ENCODE results near the gene ANXA8L1. TPM values are rescaled to one million over a fixed set of nuclear protein-coding genes. Genes with fewer than 3 reads are reported as not detected.
"Not testable (repeated sequence)": the region's sequence is repeated elsewhere in the genome, so short reads cannot be mapped to it uniquely, and the experiment has no call there.

Gene ANXA8L1, protein sequence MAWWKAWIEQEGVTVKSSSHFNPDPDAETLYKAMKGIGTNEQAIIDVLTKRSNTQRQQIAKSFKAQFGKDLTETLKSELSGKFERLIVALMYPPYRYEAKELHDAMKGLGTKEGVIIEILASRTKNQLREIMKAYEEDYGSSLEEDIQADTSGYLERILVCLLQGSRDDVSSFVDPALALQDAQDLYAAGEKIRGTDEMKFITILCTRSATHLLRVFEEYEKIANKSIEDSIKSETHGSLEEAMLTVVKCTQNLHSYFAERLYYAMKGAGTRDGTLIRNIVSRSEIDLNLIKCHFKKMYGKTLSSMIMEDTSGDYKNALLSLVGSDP
- not detected for total RNA-seq

DNA sequence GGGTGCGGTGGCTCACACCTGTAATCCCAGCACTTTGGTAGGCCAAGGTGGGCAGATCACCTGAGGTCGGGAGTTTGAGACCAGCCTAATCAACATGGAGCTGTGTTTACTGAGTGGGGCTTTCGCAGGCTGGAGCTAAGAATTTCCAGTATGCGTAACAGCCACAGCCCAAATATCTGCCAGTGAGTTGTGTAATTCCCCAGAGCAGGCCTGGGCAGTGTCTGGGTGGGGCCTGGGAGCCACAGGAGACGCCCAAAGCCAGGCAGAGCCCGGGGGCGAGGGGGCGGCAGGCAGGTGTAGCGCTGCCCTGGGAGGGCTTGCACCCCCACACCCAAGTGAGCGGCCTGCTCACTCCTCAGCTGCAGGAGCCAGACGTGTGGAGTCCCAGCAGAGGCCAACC is at the start of gene ANXA8L1:
TSS of gene ANXA8L1 (plus strand) at position 371 of the 400 bp plus-strand sequence. CDS start 76 bp downstream, outside the sequence.
- ATAC-seq; H3K4me1 Mint-ChIP-seq (ENCODE audit: low read depth in 2 of 2); H3K36me3 Mint-ChIP-seq; H3K27ac Mint-ChIP-seq; DNase-seq (ENCODE audit: low spot score); H3K4me3 Mint-ChIP-seq; H3K9me3 Mint-ChIP-seq; H3K27me3 Mint-ChIP-seq: not testable (repeated sequence)

DNA sequence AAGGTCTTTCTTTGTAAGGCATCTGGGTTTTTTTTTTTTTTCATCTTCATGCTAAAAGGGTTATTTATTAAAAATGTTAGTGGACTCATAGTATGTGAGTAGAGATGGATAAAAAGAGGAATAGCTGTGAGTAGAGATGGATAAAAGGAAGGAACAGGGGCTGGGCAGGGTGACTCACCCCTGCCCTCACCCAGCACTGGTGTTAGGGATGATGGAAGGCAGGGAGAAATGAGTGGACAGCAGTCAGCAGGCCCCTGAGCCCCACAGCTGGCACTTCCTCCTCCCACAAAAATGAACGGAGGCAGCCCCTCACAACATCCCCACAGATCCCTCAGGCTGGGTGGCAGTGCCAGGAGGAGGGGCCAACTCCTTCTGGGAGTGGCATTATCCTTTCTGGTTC is 49.5 kb upstream of the ANXA8L1 start:
- no peak overlapping the region for H3K4me3 Mint-ChIP-seq
- no peak overlapping the region for H3K27ac Mint-ChIP-seq
- DNase-seq (ENCODE audit: low spot score) = no peak
- no peaks in the 10 kb centered on the region for H3K9me3 Mint-ChIP-seq
- no peaks in the 10 kb centered on the region for H3K4me1 Mint-ChIP-seq (ENCODE audit: low read depth in 2 of 2)
- no peak for ATAC-seq
- peaks cover 5 to 11% of the 10 kb centered on the region in 2 donors for H3K27me3 Mint-ChIP-seq
- H3K36me3 Mint-ChIP-seq = no peaks in the 10 kb centered on the region

DNA sequence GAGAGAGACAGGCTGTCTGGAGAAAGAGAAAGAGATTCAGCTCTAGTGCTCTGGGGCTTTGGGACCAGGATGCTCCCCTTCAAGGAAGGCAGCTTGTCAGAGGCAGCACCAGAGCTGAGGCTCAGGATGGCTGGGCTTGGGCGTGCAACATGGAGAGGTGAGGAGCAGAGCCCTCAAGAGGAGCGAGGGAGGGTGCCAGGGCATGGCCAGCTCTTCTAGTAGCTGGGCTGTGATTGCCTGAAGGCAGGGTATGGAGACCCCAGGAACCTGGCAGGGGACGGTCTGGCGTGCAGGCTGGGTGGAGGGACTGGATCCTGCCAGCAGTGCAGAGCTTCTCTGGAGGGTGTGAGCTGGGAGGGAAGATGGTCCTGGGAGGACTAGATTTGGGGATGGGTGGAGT is 48.6 kb upstream of the ANXA8L1 start:
- DNase-seq (ENCODE audit: low spot score) (no peak), ATAC-seq (peak in 1 of 2 donors; percentile 30)
- Mint-ChIP-seq H3K9me3 (no peaks in the 10 kb centered on the region), H3K36me3 (no peaks in the 10 kb centered on the region), H3K4me1 (ENCODE audit: low read depth in 2 of 2) (no peaks in the 10 kb centered on the region), H3K4me3 (no peak overlapping the region), H3K27ac (no peak overlapping the region), H3K27me3 (peaks cover 5 to 16% of the 10 kb centered on the region in 2 donors)

DNA sequence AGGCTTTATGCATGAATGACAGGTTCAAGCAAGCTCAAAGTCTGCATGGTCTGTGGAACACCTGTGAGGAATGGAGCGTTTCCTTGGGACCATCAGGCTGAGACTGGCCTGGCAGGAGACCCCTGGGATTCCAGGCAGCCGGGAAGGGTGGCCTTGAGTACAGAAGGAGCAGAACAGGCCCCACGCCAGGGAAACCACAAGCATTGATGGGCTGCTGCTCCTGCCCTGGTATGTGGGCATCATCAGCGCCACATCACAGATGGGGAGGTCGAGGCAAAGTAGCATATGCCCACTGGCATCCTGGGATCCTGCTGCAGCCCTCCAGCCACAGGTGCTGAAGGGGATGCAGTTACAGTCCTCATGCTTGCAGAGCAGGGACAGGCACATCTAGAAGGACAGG is 47.9 kb upstream of the ANXA8L1 start:
- H3K27ac Mint-ChIP-seq = no peak overlapping the region
- DNase-seq (ENCODE audit: low spot score) = no peak
- no peak overlapping the region for H3K4me3 Mint-ChIP-seq
- H3K27me3 Mint-ChIP-seq = peaks cover 5 to 18% of the 10 kb centered on the region in 2 donors
- no peak for ATAC-seq
- H3K4me1 Mint-ChIP-seq (ENCODE audit: low read depth in 2 of 2) = no peaks in the 10 kb centered on the region
- H3K36me3 Mint-ChIP-seq = no peaks in the 10 kb centered on the region
- H3K9me3 Mint-ChIP-seq = no peaks in the 10 kb centered on the region

DNA sequence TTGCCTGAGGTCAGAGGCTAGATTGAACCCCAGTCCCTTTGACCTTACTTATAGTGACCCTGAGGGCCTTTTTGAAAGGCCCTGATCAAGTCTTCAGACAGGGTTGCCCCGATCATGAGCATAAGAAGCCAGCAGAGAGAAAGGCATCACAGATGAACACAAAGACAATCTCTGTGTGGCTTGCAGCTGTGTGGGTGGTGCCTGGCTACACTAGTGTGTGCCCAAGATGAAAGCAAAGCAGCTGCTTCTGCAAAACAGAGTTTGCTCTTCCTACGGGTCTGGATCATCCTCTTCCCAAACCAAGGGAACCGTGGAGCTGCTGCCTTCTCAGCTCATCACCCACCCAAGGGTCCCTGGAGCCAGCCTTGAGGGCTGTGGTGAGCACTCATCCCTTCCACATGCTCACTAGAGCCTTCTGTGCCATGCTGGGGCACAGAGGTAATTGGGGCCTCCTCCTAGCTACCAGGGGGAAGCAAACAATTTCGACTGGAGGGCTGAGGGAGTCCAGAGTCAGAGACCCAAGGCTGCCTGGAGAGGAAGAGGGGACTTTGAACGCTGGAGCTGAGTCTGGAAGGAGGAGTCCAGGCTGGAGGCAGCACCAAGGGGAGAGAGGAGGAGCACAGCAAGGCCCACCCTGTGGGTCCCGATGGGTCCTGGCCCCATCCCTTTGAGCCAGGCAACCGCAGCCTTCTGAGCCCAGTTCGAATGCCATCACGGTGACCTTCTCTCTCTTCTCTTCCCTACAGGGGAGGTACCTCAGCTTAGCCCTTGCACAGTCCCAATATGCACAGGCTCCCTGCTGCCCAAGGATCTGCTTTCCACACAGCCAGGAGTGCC is 46.5 kb upstream of the ANXA8L1 start:
- DNase-seq (ENCODE audit: low spot score) (no peak), ATAC-seq (peak; percentile 21 to 44)
- Mint-ChIP-seq H3K27ac (no peak overlapping the region), H3K27me3 (peaks cover 0 to 18% of the 10 kb centered on the region in 2 donors), H3K36me3 (no peaks in the 10 kb centered on the region), H3K9me3 (no peaks in the 10 kb centered on the region), H3K4me3 (no peak overlapping the region), H3K4me1 (ENCODE audit: low read depth in 2 of 2) (no peaks in the 10 kb centered on the region)

DNA sequence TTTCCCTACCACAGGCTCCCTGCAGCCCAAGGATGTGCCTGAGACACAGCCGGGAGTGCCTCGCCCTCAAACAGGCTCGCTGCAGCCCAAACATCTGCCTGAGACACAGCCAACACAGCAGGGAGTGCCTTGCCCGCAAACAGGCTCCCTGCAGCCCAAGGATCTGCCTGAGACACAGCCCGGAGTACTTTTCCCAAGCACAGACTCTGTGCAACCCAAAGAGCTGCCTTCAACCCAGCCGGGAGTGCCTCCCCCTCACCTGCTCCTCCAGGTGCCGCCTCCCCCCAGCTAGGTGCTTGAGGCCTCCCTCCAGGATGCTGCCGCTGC is 45.9 kb upstream of the ANXA8L1 start:
- Mint-ChIP-seq H3K27ac (no peak overlapping the region), H3K4me3 (no peak overlapping the region), H3K36me3 (no peaks in the 10 kb centered on the region), H3K9me3 (no peaks in the 10 kb centered on the region), H3K27me3 (peaks cover 0 to 18% of the 10 kb centered on the region in 2 donors), H3K4me1 (ENCODE audit: low read depth in 2 of 2) (no peaks in the 10 kb centered on the region)
- DNase-seq (ENCODE audit: low spot score) = no peak
- peak in 1 of 2 donors; percentile 46 for ATAC-seq

DNA sequence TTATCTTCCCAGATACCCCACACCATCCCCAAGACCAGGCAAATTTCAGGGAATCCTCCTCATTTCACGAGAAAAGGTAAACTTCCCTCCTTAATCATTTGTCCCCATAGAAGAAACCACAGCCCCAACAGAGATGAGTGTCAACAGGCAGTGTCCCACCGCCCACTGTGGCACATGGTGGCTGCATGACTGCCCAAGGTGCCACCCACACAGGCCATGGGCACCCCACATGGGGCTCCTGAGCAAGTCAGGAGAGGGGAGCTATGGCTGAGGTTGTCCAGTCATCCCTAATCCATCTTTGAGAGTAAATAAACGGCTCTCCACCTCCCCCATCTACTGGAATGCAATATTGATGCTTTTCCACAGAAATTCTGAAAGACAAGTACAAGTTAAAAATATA is 44.7 kb upstream of the ANXA8L1 start:
- no peak for DNase-seq (ENCODE audit: low spot score)
- H3K27ac Mint-ChIP-seq = no peak overlapping the region
- no peak for ATAC-seq
- H3K36me3 Mint-ChIP-seq = no peaks in the 10 kb centered on the region
- H3K4me1 Mint-ChIP-seq (ENCODE audit: low read depth in 2 of 2) = no peaks in the 10 kb centered on the region
- H3K9me3 Mint-ChIP-seq = no peaks in the 10 kb centered on the region
- no peak overlapping the region for H3K4me3 Mint-ChIP-seq
- H3K27me3 Mint-ChIP-seq = peaks cover 0 to 15% of the 10 kb centered on the region in 2 donors

DNA sequence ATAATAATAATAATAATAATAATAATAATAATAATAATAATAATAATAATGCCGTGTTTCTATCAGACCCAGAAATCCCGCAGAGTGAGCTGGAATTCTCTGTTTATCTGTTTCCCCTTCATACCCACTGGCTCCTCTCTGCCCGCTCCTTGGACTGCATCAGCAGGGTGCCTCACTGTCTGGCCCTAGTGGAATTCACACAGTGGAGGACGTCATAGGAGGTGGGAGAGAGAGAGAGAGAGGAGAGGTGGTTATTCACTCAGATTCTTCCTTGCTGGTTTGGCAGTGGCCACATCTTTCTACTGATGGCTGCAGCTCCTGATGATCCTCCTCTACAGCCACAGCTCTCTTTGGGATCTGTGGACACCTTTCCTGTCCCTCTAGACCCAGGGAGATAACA is 10.1 kb upstream of the ANXA8L1 start:
- H3K9me3 Mint-ChIP-seq; H3K36me3 Mint-ChIP-seq; H3K27me3 Mint-ChIP-seq; H3K4me1 Mint-ChIP-seq (ENCODE audit: low read depth in 2 of 2); ATAC-seq; DNase-seq (ENCODE audit: low spot score); H3K27ac Mint-ChIP-seq; H3K4me3 Mint-ChIP-seq: not testable (repeated sequence)

DNA sequence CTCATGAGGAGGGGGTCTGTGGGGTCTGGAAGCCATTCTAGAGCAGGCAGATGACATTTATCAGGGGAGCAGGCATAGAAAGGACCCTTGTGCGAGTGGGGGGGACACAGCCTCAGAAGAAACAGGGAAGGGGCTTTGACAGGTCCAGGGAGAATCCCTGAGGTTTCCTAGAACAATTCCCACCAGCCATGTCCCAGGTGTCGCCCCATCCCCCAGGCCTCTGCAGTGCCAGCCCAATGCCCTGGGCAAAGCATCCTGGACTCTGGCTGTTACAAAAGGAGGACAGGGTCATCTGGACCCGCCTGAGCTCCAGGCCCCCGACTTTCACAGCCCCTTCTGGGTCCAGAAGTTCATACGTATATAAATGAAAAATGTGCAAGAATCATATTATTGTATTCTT is 8.4 kb upstream of the ANXA8L1 start:
- H3K36me3 Mint-ChIP-seq = not testable (repeated sequence)

DNA sequence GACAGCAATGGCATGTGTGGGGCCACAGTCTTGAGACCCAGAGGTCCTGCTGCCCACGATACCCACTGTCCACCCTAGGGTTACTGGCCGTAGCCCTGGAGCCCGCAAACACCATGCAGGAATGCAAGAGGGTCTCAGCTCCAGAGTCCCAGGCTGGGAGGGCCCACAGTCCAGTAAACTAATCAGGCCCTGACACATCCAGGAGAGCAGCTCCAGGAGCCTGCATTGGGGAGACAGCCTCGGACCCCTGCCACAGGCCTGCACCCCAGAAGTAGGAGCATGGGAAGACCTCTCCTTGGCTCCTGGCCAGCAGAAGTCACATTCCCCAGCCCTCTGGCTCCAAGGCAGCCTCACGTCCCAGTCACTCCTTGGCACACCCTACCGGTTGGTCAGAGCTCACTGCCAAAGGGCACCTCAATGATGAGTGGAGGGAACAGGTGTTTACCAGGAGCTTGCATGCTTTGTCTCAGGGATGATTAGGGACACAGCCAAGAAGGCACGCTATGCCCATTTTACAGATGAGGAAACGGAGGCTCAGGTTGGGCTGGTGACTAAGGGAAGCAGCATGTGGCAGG is 7.8 kb upstream of the ANXA8L1 start:
- not testable (repeated sequence) for H3K4me3 Mint-ChIP-seq

More for the DNA sequence above, 8.4 kb upstream of the ANXA8L1 start:
- H3K4me1 Mint-ChIP-seq (ENCODE audit: low read depth in 2 of 2); H3K9me3 Mint-ChIP-seq; H3K27me3 Mint-ChIP-seq; ATAC-seq; H3K4me3 Mint-ChIP-seq; H3K27ac Mint-ChIP-seq; DNase-seq (ENCODE audit: low spot score): not testable (repeated sequence)

DNA sequence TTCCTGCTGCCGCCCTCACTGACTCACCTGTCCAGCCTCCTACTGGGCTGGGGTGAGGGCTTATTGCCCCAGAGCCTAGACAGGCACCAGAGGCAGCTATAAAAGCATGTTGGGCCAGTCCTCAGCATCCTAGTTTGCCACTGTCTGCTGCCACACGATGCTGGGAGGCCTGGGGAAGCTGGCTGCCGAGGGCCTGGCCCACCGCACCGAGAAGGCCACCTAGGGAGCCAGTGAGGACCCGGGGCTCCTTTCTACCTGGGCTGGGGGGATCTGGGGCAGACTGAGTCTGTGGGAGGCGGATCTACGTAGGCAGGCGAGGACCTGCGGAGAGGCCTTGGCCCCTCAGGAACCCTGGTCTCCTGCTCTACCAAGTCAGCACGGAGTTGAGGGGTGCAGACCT is 6.6 kb upstream of the ANXA8L1 start:
- not testable (repeated sequence) for H3K27me3 Mint-ChIP-seq; H3K4me3 Mint-ChIP-seq; H3K36me3 Mint-ChIP-seq; H3K4me1 Mint-ChIP-seq (ENCODE audit: low read depth in 2 of 2); H3K9me3 Mint-ChIP-seq; DNase-seq (ENCODE audit: low spot score); H3K27ac Mint-ChIP-seq; ATAC-seq

More for the DNA sequence above, 7.8 kb upstream of the ANXA8L1 start:
- not testable (repeated sequence) for ATAC-seq; H3K36me3 Mint-ChIP-seq; H3K9me3 Mint-ChIP-seq; DNase-seq (ENCODE audit: low spot score); H3K27me3 Mint-ChIP-seq; H3K27ac Mint-ChIP-seq; H3K4me1 Mint-ChIP-seq (ENCODE audit: low read depth in 2 of 2)

DNA sequence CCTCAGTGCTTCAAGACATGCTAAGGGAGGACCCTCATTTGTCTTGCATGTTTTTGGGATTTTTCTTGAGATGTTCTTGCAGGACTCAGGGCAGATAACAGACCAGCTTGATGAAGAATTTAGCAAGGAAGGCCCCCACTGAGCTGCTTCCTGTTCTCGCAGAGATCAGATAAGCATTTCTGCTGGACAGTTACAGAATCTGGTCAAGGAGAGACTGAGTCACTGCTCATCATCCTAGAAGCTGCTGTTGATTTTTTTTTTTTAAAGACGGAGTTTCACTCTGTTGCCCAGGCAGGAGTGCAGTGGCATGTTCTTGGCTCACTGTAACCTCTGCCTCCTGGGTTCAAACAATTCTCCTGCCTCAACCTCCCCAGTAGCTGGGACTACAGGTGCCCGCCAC is 1.2 kb upstream of the ANXA8L1 start:
- not testable (repeated sequence) for H3K27ac Mint-ChIP-seq; H3K9me3 Mint-ChIP-seq; DNase-seq (ENCODE audit: low spot score); H3K36me3 Mint-ChIP-seq; H3K27me3 Mint-ChIP-seq; ATAC-seq; H3K4me1 Mint-ChIP-seq (ENCODE audit: low read depth in 2 of 2); H3K4me3 Mint-ChIP-seq

DNA sequence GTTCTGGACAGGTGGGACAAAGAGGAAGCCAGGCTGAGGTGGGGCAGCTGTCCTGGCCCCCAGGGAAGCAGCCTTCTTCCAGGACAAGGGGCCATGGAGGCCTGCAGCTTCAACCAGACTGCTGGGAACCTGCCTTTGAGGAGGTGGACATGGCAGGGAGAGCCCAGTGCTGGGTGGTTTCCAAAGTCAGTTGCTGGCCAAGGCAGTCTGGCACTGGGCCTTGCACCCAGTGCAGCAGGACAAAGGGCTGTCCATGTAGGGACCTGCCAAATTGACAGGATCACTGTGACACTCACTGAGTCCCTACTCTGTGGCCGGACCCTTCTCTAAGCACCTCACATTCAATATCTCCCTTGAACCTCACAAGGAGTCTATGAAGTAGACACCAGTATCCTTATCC is 1.4 kb downstream of the ANXA8L1 start:
- not testable (repeated sequence) for H3K27me3 Mint-ChIP-seq, H3K27ac Mint-ChIP-seq
- peak in 1 of 2 donors; percentile 3 for ATAC-seq

DNA sequence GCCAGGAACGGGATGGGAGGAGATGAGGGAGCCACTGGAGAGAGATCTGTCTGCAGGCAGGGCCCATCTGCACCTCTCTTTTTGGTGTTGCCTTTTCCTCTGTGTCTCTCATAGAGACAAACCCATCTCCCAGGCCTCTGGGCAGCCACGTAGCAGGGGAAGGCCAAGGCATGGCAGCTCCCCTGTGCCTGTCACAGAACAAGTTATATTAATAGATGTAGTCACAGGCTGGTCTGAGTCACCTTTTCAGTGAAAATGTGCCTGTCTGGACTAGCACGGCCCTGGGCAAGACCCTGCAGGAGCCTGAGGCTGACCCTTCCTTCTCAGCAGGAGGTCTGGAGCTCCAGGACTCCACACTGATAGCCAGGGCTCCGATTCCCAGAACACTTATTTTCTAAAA is 2.1 kb downstream of the ANXA8L1 start:
- H3K27ac Mint-ChIP-seq; H3K36me3 Mint-ChIP-seq; H3K4me3 Mint-ChIP-seq; H3K27me3 Mint-ChIP-seq; DNase-seq (ENCODE audit: low spot score); H3K4me1 Mint-ChIP-seq (ENCODE audit: low read depth in 2 of 2); H3K9me3 Mint-ChIP-seq: not testable (repeated sequence)
- ATAC-seq = peak in 1 of 2 donors; percentile 20

More for the DNA sequence above, 1.4 kb downstream of the ANXA8L1 start:
- not testable (repeated sequence) for H3K4me3 Mint-ChIP-seq; H3K9me3 Mint-ChIP-seq; H3K4me1 Mint-ChIP-seq (ENCODE audit: low read depth in 2 of 2); DNase-seq (ENCODE audit: low spot score); H3K36me3 Mint-ChIP-seq

Measured in natural killer cell treated with Interleukin-12 subunit alpha and Interleukin-12 subunit beta and Interleukin-15 and Interleukin-18, amount 100 ng/mL, for 72 hours (primary cell).